HEK293 (cell line): ENCODE data around the gene PHF20.

ENCODE experiments used
- CTCF ChIA-PET: fragments of 350-600 bp; formaldehyde crosslinking; extraction: SDS; loops from one replicate; lab custom pipeline; 2021; ENCODE audit warnings: antibody characterized with exemption; lab: Yijun Ruan, JAX
- POLR2A ChIA-PET: fragments of 300-600 bp; formaldehyde crosslinking; extraction: SDS; loops from one replicate; lab custom pipeline; 2020; ENCODE audit warnings: antibody characterized with exemption, inconsistent platforms; lab: Yijun Ruan, JAX
- H3K27ac ChIP-seq: fragments of 200-500 bp; sonication (Bioruptor generic); 2 replicates; pipeline ENCODE4 v1.5.1; 2014; ENCODE audit warnings: low read depth, low read length, control low read depth, inconsistent platforms; ENCODE audit errors: extremely low read depth
- H3K36me3 ChIP-seq, 2 experiments: fragments of 200-500 bp in 1 of 2; sonication (Bioruptor generic) in 1 of 2; 1 replicate in 1 of 2; 2 replicates in 1 of 2; pipeline ENCODE4 v1.5.1; 2014 to 2017; ENCODE audit warnings: inconsistent platforms in 2 of 2, low read length in 2 of 2; ENCODE audit not compliant: control insufficient read depth in 2 of 2, insufficient read depth in 1 of 2
- H3K4me1 ChIP-seq: fragments of 200-500 bp; sonication (Bioruptor generic); 2 replicates; pipeline ENCODE4 v1.5.1; 2014; ENCODE audit warnings: mild to moderate bottlenecking, low read length, inconsistent platforms; ENCODE audit not compliant: control insufficient read depth, insufficient read depth
- H3K4me3 ChIP-seq: 2 replicates; pipeline ENCODE4 v1.5.1; 2011; ENCODE audit warnings: low read depth, mild to moderate bottlenecking, control low read depth, low read length, moderate library complexity
- H3K9me3 ChIP-seq: fragments of 200-500 bp; sonication (Bioruptor generic); 2 replicates; pipeline ENCODE4 v1.5.1; 2014; ENCODE audit warnings: low read depth, low read length, inconsistent platforms; ENCODE audit not compliant: control insufficient read depth, insufficient read depth
- ATF2 ChIP-seq: fragments of 450-650 bp; formaldehyde crosslinking; IDR thresholded peaks from 2 replicates; pipeline ENCODE4 v1.5.1; 2016; ENCODE audit warnings: missing biosample characterization, missing genetic modification characterization, low read depth
- BCL11B ChIP-seq: fragments of 450-650 bp; formaldehyde crosslinking; IDR thresholded peaks from 2 replicates; pipeline ENCODE4 v1.5.1; 2016; ENCODE audit warnings: low read depth, missing biosample characterization, missing genetic modification characterization
- HOXA7 ChIP-seq: sonication (generic); formaldehyde crosslinking; IDR thresholded peaks from 2 replicates; pipeline ENCODE4 v1.8.1; 2022; ENCODE audit warnings: missing genetic modification reagents, borderline replicate concordance
- HOXD13 ChIP-seq: sonication (generic); formaldehyde crosslinking; IDR thresholded peaks from 2 replicates; pipeline ENCODE4 v1.8.0; 2022; ENCODE audit warnings: missing genetic modification reagents, borderline replicate concordance
- YY2 ChIP-seq: fragments of 450-650 bp; formaldehyde crosslinking; IDR thresholded peaks from 2 replicates; pipeline ENCODE4 v1.5.1; 2016; ENCODE audit warnings: missing biosample characterization, missing genetic modification characterization
- ZBTB20 ChIP-seq: fragments of 450-650 bp; formaldehyde crosslinking; IDR thresholded peaks from 2 replicates; pipeline ENCODE4 v1.5.1; 2016; ENCODE audit warnings: missing biosample characterization, missing genetic modification characterization
- ZBTB8A ChIP-seq: fragments of 450-650 bp; formaldehyde crosslinking; IDR thresholded peaks from 2 replicates; pipeline ENCODE4 v1.5.1; 2016; ENCODE audit warnings: missing biosample characterization, missing genetic modification characterization
- ZFP3 ChIP-seq: fragments of 450-650 bp; formaldehyde crosslinking; IDR thresholded peaks from 2 replicates; pipeline ENCODE4 v1.5.1; 2016; ENCODE audit warnings: low read depth, missing biosample characterization, missing genetic modification characterization
- ZFP37 ChIP-seq: fragments of 450-650 bp; formaldehyde crosslinking; IDR thresholded peaks from 2 replicates; pipeline ENCODE4 v1.5.1; 2016; ENCODE audit warnings: missing biosample characterization, missing genetic modification characterization
- ZFP41 ChIP-seq: fragments of 450-650 bp; formaldehyde crosslinking; IDR thresholded peaks from 2 replicates; pipeline ENCODE4 v1.5.1; 2016; ENCODE audit warnings: missing biosample characterization, missing genetic modification characterization, borderline replicate concordance
- ZNF146 ChIP-seq: fragments of 450-650 bp; formaldehyde crosslinking; IDR thresholded peaks from 2 replicates; pipeline ENCODE4 v1.5.1; 2016; ENCODE audit warnings: missing biosample characterization, missing genetic modification characterization
- ZNF26 ChIP-seq: fragments of 450-650 bp; formaldehyde crosslinking; IDR thresholded peaks from 2 replicates; pipeline ENCODE4 v1.5.1; 2016; ENCODE audit warnings: missing biosample characterization, missing genetic modification characterization
- ZNF274 ChIP-seq, 2 experiments: fragments of 200-500 bp in 1 of 2; fragments of 450-650 bp in 1 of 2; sonication (Bioruptor generic) in 1 of 2; formaldehyde crosslinking in 1 of 2; IDR thresholded peaks; 2 replicates each; pipeline versions ENCODE4 v1.5.1 to v1.6.1; 2014 to 2016; ENCODE audit warnings: borderline replicate concordance in 1 of 2, inconsistent platforms in 1 of 2, low read length in 1 of 2, missing biosample characterization in 1 of 2, missing genetic modification characterization in 1 of 2
- ZNF366 ChIP-seq: fragments of 450-650 bp; formaldehyde crosslinking; conservative IDR thresholded peaks from 2 replicates; pipeline ENCODE4 v1.5.1; 2016; ENCODE audit warnings: missing biosample characterization, missing genetic modification characterization
- ZNF423 ChIP-seq: fragments of 450-650 bp; formaldehyde crosslinking; IDR thresholded peaks from 2 replicates; pipeline ENCODE4 v1.5.1; 2016; ENCODE audit warnings: missing biosample characterization, missing genetic modification characterization
- ZNF558 ChIP-seq: fragments of 450-650 bp; formaldehyde crosslinking; IDR thresholded peaks from 2 replicates; pipeline ENCODE4 v1.5.1; 2016; ENCODE audit warnings: missing biosample characterization, missing genetic modification characterization
- ZNF560 ChIP-seq: fragments of 450-650 bp; formaldehyde crosslinking; IDR thresholded peaks from 2 replicates; pipeline ENCODE4 v1.5.1; 2017; ENCODE audit warnings: missing biosample characterization, missing genetic modification characterization, borderline replicate concordance
- ZNF580 ChIP-seq: fragments of 450-650 bp; formaldehyde crosslinking; IDR thresholded peaks from 2 replicates; pipeline ENCODE4 v1.5.1; 2016; ENCODE audit warnings: missing biosample characterization, missing genetic modification characterization
- ZNF654 ChIP-seq: fragments of 450-650 bp; formaldehyde crosslinking; IDR thresholded peaks from 2 replicates; pipeline ENCODE4 v1.5.1; 2016; ENCODE audit warnings: low read depth, missing biosample characterization, missing genetic modification characterization
- ZNF664 ChIP-seq: fragments of 450-650 bp; formaldehyde crosslinking; IDR thresholded peaks from 2 replicates; pipeline ENCODE4 v1.5.1; 2016; ENCODE audit warnings: missing biosample characterization, missing genetic modification characterization
- ZNF677 ChIP-seq: fragments of 450-650 bp; IDR thresholded peaks from 2 replicates; pipeline ENCODE4 v1.5.0; 2018; ENCODE audit warnings: missing biosample characterization, mild to moderate bottlenecking, missing genetic modification characterization, moderate library complexity
- ZNF707 ChIP-seq: fragments of 450-650 bp; formaldehyde crosslinking; IDR thresholded peaks from 2 replicates; pipeline ENCODE4 v1.5.1; 2016; ENCODE audit warnings: missing biosample characterization, missing genetic modification characterization
- ZNF768 ChIP-seq: fragments of 450-650 bp; formaldehyde crosslinking; IDR thresholded peaks from 2 replicates; pipeline ENCODE4 v1.5.1; 2018; ENCODE audit warnings: missing biosample characterization, mild to moderate bottlenecking, missing genetic modification characterization
- ZNF785 ChIP-seq: fragments of 450-650 bp; formaldehyde crosslinking; IDR thresholded peaks from 2 replicates; pipeline ENCODE4 v1.5.1; 2016; ENCODE audit warnings: missing biosample characterization, missing genetic modification characterization
- TF ChIP-seq, protein P1 (sequence below): fragments of 450-650 bp; IDR thresholded peaks from 2 replicates; pipeline ENCODE4 v1.5.1; 2018; ENCODE audit warnings: missing biosample characterization, missing genetic modification characterization

The PHF20 gene

GRCh38 chr20:35828916-35829315, 57.1 kb downstream of the PHF20 start (continued):
- no peak for TF ChIP-seq ZNF654 (tag by site-specific recombination)
- TF ChIP-seq ZNF274 (IDR thresholded peaks at IDR 0.05; ENCODE audit: low read length): no peak
- no peak for TF ChIP-seq ZNF274 (tag by site-specific recombination; IDR thresholded peaks at IDR 0.05; ENCODE audit: borderline replicate concordance)
- no peak for TF ChIP-seq ZNF785 (tag by site-specific recombination)

GRCh38 chr20:35830264-35830663, 58.4 kb downstream of the PHF20 start:
- POLR2A ChIA-PET: no interaction called here
- CTCF ChIA-PET: no interaction called here
- TF ChIP-seq ATF2 (tag by site-specific recombination) (no peak), ZNF146 (tag by site-specific recombination) (peak; percentile 95)
- Histone ChIP-seq H3K4me3 (no peak overlapping the region), H3K4me1 (no peaks in the 10 kb centered on the region), H3K27ac (no peak overlapping the region), H3K9me3 (no peaks in the 10 kb centered on the region), H3K36me3 (no peaks in the 10 kb centered on the region)

- Histone ChIP-seq H3K9me3 (no peaks in the 10 kb centered on the region), H3K4me3 (no peak overlapping the region)
- ChIA-PET POLR2A (no interaction called here), CTCF (no interaction called here)
- 0 out of 2 replicates have a peak, but pooled peaks have one; percentile 28 for TF ChIP-seq ZNF366
- TF ChIP-seq ZNF677 (tag by site-specific recombination): no peak
- TF ChIP-seq, all 188 proteins: peak for 1
- Histone ChIP-seq H3K4me1 (no peaks in the 10 kb centered on the region), H3K36me3 (peaks cover 0 to 3% of the 10 kb centered on the region in 2 experiments; a peak in 1 of 3 replicates), H3K27ac (no peak overlapping the region)
These were observed 59.2 kb downstream of the PHF20 start for GRCh38 chr20:35831029-35831428.

- ChIA-PET CTCF (no interaction called here), POLR2A (no interaction called here)
These were observed 60.2 kb downstream of the PHF20 start for GRCh38 chr20:35831971-35832370.

More at GRCh38 chr20:35831971-35832370, 60.2 kb downstream of the PHF20 start:
- H3K9me3 ChIP-seq: no peaks in the 10 kb centered on the region
- H3K4me1 ChIP-seq: no peaks in the 10 kb centered on the region
- peaks cover 0 to 3% of the 10 kb centered on the region in 2 experiments; a peak in 1 of 3 replicates for H3K36me3 ChIP-seq
- H3K4me3 ChIP-seq: no peak overlapping the region
- H3K27ac ChIP-seq: no peak overlapping the region
- no peak for TF ChIP-seq HOXA7 (CRISPR knock-in tag)
- TF ChIP-seq ZFP41 (tag by site-specific recombination): no peak
- TF ChIP-seq ZNF423 (tag by site-specific recombination): no peak
- no peak for TF ChIP-seq ZFP3 (tag by site-specific recombination)
- no peak for TF ChIP-seq ZNF677 (tag by site-specific recombination)
- TF ChIP-seq YY2: no peak
- TF ChIP-seq ZNF707 (tag by site-specific recombination): no peak
- no peak for TF ChIP-seq ZBTB8A
- TF ChIP-seq, protein P1, sequence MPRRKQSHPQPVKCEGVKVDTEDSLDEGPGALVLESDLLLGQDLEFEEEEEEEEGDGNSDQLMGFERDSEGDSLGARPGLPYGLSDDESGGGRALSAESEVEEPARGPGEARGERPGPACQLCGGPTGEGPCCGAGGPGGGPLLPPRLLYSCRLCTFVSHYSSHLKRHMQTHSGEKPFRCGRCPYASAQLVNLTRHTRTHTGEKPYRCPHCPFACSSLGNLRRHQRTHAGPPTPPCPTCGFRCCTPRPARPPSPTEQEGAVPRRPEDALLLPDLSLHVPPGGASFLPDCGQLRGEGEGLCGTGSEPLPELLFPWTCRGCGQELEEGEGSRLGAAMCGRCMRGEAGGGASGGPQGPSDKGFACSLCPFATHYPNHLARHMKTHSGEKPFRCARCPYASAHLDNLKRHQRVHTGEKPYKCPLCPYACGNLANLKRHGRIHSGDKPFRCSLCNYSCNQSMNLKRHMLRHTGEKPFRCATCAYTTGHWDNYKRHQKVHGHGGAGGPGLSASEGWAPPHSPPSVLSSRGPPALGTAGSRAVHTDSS: no peak
- no peak for TF ChIP-seq ZNF580 (tag by site-specific recombination)
- TF ChIP-seq ZNF654 (tag by site-specific recombination): no peak
- TF ChIP-seq BCL11B (tag by site-specific recombination): no peak
- TF ChIP-seq ZNF768 (tag by site-specific recombination): no peak
- TF ChIP-seq ZNF664: no peak
- TF ChIP-seq ZNF558 (tag by site-specific recombination): no peak
- no peak for TF ChIP-seq HOXD13 (CRISPR knock-in tag)
- TF ChIP-seq ZNF26 (tag by site-specific recombination): no peak
- TF ChIP-seq ZNF560: no peak
- no peak for TF ChIP-seq ZFP37 (tag by site-specific recombination)
- no peak for TF ChIP-seq ZBTB20
